ENCODE data around the gene MLC1.

- no peak for TF ChIP-seq POLR2AphosphoS5 (IDR thresholded peaks at IDR 0.05)
- TF ChIP-seq CTCF (IDR thresholded peaks at IDR 0.05) = no peak
- TF ChIP-seq POLR2A (IDR thresholded peaks at IDR 0.05) = no peak
- no peak for TF ChIP-seq EP300 (IDR thresholded peaks at IDR 0.05)
Observed at GRCh38 chr22:50040717-50041116, 44.5 kb downstream of the MLC1 start.

Measured in stomach (tissue), 4 donors.